Activated CD8-positive, alpha-beta memory T cell treated with anti-CD3 and anti-CD28 coated beads, Interleukin-2, amount 50 U/mL, for 48 hours (primary cell): ENCODE measurements around the gene ZNF618.
A peak's percentile ranks its signal among the peaks of the same experiment; 100 is the strongest.

ENCODE experiments used
- DNase-seq: peaks from one replicate; pipeline ENCODE4 v3.0.0-alpha.2; 2020

ZNF618 gene

GRCh38 chr9:113912816-113913215 lies 36.7 kb downstream of the ZNF618 start:
- DNase-seq, result no peak

GRCh38 chr9:113913426-113914195 lies 37.5 kb downstream of the ZNF618 start:
- peak; percentile 7 for DNase-seq

GRCh38 chr9:113914517-113914916 lies 38.4 kb downstream of the ZNF618 start:
- DNase-seq, result no peak

- DNase-seq, result no peak
Measured at GRCh38 chr9:113915817-113916434, 39.8 kb downstream of the ZNF618 start.

GRCh38 chr9:113916931-113917330 lies 40.8 kb downstream of the ZNF618 start:
- DNase-seq, result no peak

- DNase-seq, result peak; percentile 7
Measured at GRCh38 chr9:113918697-113919350, 42.7 kb downstream of the ZNF618 start.

GRCh38 chr9:113919382-113919781 lies 43.3 kb downstream of the ZNF618 start:
- DNase-seq, result peak; percentile 32

- peak; percentile 13 for DNase-seq
Measured at GRCh38 chr9:113919871-113920270, 43.8 kb downstream of the ZNF618 start.

GRCh38 chr9:113920872-113921271 lies 44.8 kb downstream of the ZNF618 start:
- peak; percentile 15 for DNase-seq

GRCh38 chr9:113921396-113921925 lies 45.4 kb downstream of the ZNF618 start:
- no peak for DNase-seq

- DNase-seq, result no peak
Measured at GRCh38 chr9:113922160-113922559, 46.1 kb downstream of the ZNF618 start.

- no peak for DNase-seq
Measured at GRCh38 chr9:113926211-113926610, 50.1 kb downstream of the ZNF618 start.

- DNase-seq, result no peak
Measured at GRCh38 chr9:113927277-113927676, 51.2 kb downstream of the ZNF618 start.

GRCh38 chr9:113928269-113928668 lies 52.2 kb downstream of the ZNF618 start:
- DNase-seq, result no peak

- DNase-seq, result no peak
Measured at GRCh38 chr9:113929634-113930389, 53.7 kb downstream of the ZNF618 start.

GRCh38 chr9:113930390-113930783 lies 54.3 kb downstream of the ZNF618 start:
- DNase-seq, result no peak

- peak; percentile 12 for DNase-seq
Measured at GRCh38 chr9:113931140-113931539, 55.0 kb downstream of the ZNF618 start.

- peak; percentile 17 for DNase-seq
Measured at GRCh38 chr9:113931777-113932176, 55.7 kb downstream of the ZNF618 start.

GRCh38 chr9:113932906-113933584 lies 56.9 kb downstream of the ZNF618 start:
- peak; percentile 8 for DNase-seq

- DNase-seq, result peak; percentile 20
Measured at GRCh38 chr9:113933671-113934070, 57.6 kb downstream of the ZNF618 start.

- peak; percentile 22 for DNase-seq
Measured at GRCh38 chr9:113934167-113934828, 58.2 kb downstream of the ZNF618 start.
